SW480 (cell line): ENCODE data around the gene TPGS1.

Experiments used
- DNase-seq: peaks from one replicate; pipeline ENCODE4 v3.0.0-alpha.2; 2016; ENCODE audit warnings: low spot score

The TPGS1 gene

DNA sequence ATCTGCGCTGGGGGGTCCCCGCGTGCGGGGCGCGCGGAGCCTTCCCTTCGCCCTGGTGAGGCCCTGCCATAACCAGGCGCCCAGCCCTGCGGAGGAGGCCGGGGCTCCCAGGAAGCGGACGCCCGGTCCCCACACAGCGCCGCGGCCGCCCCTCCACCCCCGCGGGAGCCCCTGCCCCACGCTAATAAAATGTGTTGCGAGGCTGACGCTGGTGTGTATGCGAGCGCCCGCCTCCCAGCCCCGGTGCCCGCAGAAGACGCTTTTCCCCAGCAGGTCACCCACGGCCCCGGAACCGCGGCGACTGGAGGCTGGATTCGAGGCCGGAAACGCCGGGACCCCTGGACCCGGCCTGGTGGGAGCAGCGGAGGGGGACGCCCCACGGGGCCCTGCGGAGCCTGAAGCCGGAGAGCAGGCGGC lies 12.2 kb downstream of the TPGS1 start:
- DNase-seq: no peak

DNA sequence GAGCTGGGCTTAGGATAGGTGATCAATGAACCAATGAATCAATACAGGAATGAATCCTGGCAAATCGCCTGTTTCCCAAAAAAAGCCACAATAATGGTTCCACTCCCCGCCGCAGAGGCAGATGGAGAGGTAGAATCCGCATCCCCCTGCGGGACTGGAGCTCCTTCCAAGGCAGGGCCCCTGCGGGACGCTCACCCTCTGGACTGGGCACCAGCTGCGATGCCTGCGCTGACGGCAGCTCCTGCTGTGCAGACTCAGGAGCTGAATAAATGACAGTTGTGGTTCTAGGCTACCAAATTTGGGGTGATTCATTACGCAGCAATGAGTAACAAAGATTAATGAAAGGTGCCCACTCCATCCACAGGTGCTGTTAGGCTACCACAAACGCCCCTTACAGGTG lies 15.4 kb downstream of the TPGS1 start:
- peak; percentile 65 for DNase-seq

DNA sequence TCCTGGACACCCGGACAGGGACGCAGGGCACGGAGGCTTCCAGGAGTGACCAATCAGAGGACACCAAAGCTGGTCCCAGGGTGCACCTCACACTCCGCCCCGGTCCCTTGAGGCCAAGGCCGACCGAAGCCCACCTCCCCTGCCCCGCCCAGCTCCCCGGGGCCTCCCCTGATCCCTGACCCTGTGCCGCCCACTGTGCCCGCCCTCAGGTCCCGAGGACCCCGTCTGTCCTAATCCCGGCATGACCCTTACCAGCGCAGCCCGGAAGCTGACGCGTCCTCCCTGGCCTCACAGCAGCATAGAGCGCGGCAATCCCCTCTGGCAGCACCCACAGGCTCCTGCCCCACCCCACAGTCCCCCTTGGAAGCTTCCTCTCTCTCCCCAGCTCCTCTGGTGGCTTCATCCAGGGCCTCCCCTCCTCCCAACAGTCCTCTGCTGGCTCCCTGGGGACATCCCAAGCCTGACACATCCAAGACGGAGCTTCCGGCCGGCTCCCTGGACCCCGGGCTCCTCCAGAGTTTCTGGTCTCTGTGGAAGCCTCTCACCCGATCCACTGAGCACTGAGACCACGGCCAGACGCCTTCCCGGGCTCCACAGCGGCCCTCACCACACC lies 16.9 kb downstream of the TPGS1 start:
- peak; percentile 78 for DNase-seq

DNA sequence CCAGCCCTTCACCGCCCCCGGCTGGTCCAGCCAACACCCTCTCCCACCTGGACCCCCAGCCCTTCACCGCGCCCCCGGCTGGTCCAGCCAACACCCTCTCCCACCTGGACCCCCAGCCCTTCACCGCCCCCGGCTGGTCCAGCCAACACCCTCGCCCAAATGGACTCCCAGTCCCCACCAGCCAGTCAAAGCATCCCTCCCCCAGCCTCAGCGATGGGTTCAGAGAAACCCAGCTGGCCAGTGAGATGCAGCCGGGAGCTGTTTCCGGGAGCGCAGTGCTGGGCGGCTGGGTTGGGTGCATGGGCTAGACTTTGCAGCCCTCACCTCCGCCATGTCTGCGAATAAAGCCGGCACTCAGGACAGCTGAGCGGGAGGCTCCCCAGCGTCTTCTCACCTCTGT lies 17.7 kb downstream of the TPGS1 start:
- no peak for DNase-seq

DNA sequence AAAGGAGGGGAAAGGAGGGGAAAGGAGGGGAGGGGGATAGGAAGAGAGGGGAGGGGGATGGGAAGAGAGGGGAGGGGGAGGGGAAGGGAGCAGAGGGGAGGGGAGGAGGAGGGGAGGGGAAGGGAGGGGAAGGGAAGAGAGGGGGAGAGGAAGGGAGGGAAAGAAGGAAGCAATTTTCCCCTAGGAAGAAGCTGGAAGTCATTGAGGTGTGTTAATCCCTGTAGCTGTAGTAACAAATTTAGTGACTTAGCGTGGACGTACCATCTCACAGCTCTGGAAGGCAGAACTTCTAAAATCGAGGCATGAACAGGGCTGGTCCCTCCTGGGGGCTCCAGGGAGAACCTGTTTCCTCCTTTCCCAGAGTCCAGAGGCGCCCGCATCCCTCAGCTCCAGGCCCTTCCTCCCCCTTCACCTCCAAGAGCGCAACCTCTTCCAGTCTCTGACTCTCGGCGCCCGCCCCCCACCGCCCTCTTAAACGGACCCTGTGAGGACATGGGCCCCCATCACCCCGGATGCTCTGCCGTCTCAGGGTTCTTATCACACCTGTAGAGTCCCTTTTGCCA lies 18.6 kb downstream of the TPGS1 start:
- DNase-seq: no peak

DNA sequence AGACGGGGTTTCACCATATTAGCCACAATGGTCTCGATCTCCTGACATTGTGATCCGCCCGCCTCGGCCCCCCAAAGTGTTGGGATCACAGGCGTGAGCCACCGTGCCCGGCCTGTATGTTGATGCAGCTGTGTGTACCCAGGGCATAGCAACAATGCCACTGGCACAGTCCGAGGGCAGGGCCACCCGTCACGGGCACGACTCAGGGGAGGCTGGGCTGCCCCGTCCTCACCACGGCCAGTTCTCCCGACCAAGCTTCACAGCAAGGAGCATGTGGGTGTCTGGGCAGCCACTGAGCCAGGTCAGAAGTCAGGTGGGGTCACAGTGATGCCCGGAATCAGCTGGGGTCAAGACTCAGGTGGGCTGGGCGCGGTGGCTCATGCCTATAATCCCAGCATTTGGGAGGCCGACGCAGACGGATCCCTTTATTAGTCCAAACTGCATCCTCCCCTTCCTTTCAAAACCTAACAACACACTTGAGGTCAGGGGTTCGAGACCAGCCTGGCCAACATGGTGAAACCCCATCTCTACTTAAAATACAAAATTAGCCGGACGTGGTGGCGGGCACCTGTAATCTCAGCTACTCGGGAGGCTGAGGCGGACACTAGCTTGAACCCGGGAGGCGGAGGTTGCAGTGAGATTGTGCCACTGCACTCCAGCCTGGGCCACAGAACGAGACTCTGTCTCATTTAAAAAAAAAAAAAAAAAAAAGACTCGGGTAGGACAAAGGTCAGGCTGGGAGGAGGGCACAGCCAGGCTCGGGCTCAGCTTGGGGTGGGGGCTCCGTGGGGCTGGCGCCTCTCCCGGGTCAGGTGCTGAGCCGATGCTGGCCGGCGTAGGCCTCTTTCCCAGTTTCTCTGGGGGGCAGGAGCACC lies 23.1 kb downstream of the TPGS1 start:
- DNase-seq: no peak

DNA sequence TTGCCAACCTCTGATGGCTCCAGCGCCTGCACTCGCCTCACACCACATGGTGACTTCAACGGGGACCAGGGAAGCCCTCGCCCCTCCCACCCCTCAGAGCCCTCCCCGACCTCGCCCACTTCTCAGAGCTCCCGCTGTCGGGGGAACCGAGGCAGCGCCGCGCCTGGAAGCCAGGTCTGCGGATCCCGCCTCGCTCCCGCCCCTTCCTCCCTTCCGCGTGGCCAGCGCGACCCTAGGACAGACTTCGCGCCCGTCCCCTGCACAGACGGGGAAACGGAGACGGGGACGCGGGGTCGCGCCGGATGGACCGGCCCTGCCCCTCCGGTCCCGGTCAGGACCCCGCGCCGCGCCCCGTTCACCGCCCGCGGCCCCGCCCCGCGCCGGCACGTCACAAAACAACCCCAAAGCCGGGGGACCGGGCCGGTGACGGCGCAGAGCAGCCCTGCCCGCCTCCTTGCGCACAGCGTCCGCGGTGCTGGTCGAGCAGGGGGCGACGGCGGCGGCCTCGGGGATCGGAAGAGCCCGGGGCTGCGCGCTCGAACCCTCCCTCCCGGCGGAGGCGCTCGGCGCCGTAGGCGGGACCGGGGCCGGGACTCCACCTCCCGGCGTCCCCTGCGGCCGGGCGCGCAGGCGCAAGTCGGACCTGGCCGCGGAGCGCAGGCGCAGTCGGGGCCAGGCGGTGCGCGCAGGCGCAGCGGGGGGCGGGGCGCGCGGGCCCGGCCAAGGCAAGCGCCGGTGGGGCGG lies 23.9 kb downstream of the TPGS1 start:
- DNase-seq: peak; percentile 72

DNA sequence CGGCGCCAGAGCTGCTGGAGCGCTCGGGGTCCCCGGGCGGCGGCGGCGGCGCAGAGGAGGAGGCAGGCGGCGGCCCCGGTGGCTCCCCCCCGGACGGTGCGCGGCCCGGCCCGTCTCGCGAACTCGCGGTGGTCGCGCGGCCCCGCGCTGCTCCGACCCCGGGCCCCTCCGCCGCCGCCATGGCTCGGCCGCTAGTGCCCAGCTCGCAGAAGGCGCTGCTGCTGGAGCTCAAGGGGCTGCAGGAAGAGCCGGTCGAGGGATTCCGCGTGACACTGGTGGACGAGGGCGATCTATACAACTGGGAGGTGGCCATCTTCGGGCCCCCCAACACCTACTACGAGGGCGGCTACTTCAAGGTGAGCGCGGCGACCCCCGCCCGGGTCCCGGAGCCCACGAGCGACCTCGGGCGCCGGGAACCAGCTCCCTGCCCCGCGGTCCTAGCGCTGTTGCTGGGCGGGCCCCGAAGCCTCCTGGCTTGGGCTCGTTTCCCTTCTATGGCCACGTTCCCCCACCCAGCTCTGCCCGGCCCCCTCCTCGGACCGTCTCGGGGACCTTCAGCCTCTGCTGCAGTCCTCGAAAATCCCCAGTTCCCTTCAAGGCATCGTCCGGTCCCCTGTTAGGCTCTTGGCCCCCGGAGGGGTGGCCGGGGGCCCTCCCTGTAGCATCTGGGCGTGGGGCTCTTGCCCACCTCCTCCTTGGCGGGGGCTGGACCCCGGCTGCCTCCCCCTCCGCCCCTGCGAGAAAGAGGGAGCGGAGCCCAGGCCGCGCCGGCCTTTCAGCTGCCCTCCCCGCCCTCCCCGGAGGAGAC lies 24.7 kb downstream of the TPGS1 start, which contains the start of gene CDC34:
TSS of gene CDC34 (plus strand) at position 8 of the 808 bp plus-strand sequence. CDS start at position 180, 172 bp downstream.
- no peak for DNase-seq

DNA sequence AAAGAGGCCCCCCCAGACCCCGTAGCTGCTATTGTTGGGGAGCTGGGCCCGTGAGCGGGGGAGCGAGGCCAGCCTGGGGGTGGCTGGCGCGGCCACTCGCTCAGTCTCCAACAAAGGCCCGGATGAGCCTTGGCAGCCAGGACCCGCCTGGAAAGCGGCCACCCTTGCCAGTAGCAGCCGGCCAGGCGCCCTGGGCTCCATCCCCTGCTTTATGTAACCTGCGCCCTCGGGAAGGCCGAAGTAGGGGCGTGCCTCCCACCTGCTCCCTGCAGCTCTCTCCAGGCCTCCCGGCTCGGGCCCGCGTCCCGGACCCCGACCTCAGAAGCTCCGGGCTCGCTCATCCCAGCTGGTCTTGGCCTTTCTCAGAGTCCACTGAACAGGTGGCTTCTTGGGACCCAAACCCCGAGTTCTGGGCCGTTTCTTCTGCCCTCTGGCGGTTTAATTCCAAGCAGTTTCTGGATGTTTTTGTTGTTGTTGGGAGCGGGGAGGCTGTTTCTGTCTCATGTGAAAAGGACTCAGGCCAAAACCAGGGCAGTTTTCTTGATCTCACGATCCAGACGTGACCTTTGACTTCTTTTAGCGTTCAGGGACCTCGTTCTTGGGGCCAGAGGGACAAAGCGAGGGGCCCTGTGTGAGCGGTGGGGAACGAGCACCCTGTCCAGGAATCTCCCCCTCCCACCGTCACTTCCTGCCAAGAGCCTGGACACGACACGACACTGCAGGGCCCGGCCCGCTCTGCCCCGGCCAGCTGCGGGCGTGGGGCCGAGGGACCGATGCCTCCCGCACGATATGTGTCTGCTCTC lies 25.5 kb downstream of the TPGS1 start:
- peak; percentile 54 for DNase-seq

DNA sequence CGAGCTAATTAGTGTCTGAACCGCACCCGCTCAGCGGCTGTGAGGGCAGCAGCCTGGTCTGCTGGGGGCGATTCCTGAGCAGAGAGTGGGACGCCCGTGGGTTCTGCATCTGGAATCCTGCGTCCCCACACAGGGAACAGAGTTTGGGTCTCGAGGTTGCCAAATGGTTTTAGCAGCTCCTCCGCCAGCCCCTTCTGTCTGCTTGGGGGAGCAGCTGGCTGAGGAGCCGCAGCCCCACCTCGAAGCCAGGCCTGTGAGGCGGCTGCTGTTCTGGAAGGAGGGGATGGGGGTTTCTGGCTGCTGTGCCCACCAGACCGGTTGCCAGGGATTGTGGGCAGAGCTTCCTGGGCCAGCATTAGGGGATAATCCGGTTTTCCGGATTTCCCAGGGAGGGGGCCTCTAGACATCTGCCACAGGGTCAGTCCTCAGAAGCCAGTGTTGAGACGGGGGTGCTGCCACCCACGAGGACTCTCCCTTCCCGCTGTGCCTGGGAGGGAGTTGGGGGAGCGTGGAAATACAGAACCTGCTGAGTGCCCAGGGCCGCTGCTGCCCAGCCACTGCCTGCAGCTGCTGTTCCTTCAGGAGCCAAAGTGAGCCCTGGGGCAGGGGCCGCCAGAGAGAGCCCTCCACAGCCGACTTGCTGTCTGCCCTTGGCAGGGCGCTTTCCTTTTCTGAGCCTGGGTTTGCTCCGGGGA lies 26.2 kb downstream of the TPGS1 start:
- DNase-seq: no peak

DNA sequence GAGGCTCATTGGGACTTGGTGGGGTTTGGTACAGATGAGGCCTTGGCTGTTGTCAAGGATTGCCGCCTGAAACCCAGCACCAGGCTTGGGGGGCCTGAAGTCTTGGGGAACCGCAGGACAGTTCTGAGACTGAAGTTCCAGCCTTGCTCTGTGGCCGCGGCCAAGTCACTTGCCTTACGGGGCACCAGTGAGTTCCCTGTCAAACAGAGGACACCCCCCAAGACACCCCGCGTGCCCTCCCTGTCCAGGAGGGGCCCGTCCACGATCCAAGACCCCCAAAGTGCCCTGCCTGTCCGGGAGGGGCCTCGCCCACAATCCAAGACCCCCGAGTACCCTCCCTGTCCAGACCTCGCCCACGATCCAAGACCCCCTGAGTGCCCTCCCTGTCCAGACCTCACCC lies 26.8 kb downstream of the TPGS1 start:
- no peak for DNase-seq

DNA sequence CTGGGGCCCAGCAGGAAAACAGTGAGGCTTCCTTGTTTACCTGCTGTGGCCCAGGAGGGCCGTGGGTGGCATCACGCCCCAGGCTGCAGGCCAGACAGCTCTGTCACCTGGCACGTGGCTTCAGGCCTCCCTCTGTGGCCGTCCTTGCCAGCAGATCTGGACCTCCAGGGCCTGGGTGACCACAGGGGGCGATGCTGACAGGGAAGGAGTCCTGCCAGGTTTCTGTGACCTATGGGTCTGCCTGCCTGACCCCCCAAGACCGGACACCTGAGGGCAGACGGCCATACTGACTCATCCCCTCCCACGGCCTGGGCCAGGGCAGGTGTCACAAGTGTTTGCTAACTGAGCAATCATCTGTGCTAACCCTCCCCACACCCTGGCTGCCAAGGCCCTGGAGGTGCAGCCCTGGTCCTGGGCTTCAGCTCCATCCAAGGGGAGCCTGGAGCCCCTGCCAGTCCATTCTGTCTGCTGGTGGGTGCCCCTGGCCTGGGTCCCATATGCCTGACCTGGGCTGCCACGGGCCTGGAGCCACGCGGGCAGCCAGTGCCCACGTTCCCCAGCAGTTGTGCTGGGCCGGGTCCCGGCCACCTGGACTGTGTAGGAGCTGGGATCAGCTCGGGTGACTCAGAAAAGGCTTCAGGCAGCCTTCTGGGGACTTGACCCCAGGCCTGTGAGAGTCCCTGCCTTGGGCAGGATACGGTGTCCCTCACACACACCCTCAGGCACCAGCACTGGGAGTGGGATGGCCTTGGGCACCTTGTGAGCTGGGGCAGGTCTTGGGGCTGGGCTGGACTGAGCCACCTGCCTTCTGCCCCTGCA lies 27.9 kb downstream of the TPGS1 start:
- DNase-seq: no peak

DNA sequence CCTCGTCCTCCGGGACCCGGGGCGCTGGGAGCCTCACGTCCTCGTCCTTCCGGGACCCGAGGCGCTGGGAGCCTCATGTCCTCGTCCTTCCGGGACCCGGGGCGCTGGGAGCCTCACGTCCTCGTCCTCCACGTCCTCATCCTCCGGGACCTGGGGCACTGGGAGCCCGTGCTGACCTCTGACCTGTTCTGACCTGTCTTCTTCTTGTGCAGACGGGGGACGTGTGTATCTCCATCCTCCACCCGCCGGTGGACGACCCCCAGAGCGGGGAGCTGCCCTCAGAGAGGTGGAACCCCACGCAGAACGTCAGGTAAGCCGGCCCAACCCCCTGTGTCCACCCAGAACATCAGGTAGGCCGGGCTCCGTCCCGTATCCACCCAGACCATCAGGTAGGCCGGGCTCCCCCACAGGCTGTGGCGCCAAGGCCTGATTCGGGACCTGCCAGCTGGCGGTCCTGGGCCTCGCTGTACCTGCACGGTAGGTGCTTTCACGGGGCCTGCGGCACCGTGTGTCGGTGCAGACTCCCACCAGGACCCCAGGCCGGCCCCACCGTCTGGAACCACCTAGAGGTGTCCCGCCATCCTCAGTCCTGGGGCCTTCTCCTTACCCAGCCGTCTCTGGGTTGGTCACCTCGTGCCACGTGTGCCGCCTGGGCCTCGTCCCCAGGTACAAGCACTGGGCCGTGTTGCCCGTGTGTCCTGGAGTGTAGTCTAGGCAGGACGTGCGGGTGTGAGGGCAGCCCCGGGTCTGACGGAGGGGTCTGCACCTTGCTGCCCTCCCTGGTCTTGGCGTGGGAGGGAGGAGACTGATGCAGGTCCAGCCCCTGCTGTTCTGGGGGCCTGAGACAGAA lies 29.0 kb downstream of the TPGS1 start:
- DNase-seq: no peak

DNA sequence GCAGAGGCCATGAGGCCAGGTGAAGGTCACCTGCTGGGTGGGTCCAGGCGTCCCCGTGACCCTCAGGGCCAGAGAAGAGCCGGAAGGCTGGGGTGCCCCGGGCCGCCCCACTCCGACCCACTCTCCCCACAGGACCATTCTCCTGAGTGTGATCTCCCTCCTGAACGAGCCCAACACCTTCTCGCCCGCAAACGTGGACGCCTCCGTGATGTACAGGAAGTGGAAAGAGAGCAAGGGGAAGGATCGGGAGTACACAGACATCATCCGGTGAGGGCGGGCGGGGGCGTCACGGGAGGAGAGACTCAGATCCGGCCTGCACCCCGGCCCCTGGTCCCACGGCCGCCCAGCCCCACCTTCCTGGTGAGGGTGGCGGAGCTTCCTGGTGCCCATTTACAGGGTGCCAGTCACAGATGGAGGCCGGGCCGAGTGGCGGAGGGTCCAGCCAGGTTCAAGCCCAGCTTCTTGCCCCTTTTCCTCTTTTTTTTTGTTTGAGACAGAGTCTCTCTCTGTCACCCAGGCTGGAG lies 29.6 kb downstream of the TPGS1 start:
- no peak for DNase-seq

DNA sequence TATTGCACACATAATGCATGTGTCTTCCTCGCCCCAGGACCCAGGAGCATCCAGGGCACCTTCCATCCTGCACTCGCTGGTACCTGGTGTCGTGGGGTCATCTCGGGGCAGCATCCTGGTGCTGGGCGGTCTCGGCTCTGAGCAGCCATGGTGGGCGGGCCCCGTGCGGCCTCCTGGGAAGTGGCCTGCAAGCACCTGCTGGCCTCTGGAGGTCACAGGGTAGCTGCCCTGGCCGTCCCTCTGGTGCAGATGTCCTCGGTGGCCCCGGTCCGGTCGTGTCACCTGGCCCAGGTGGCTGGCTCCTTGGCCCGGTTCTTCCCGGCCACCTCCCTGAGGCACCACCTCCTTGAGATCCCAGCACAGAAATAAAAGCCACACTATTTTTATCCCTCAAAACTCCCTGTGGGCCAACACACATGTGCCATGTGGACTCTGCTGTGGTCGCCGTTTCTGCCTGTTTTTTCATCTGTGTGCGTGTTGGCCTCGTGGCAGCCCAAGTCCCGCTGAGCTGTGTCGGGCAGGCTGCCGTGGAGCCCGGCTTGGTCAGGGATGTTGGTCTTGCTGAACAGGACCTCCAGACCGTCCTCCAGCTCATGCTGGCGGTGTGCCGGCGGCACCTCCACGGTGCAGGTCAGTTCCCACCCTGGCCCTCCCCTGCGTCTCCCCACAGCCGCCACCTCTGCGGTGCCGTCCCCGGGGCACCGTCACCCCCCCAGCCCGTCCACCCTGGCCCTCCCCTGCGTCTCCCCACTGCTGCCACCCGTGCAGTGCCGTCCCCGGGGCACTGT lies 31.5 kb downstream of the TPGS1 start:
- DNase-seq: no peak

DNA sequence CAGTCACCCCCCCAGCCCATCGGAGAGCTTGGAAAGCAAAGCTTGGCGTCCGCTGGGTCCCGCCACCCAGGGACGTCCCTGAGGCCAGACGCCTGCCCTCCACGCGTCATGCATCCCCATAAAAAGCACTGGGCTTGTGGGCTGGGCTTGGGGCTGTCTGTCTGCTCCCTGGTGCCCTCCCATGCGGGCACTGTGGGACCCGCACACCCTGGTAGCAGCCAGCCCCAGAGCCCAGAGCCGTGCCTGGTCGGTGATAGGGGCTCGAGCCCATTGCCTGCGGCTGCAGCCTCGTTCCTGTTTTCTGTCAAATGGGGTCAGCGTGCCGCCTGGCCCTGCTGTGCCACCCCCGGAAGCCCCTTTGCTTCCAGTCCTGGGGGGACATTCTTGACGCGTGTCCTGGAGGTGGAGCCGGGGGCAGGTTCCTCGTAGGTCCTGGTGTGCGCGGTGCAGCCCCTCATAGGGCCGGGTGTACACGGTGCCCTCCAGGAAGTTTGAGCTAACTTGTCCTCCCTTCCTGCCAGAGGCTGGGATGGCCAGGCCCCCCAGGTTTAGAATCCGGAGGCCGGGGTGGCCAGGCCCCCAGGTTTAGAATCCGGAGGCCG lies 32.2 kb downstream of the TPGS1 start:
- DNase-seq: no peak
